NCI-H1105 treated with DMSO at 0.1 percent for 48 hours (cell line): ENCODE measurements around the gene HIVEP3.

Source experiments
- DNase-seq: peaks from one replicate; lab custom pipeline; 2025; lab: John Stamatoyannopoulos, UW

Gene HIVEP3

DNA sequence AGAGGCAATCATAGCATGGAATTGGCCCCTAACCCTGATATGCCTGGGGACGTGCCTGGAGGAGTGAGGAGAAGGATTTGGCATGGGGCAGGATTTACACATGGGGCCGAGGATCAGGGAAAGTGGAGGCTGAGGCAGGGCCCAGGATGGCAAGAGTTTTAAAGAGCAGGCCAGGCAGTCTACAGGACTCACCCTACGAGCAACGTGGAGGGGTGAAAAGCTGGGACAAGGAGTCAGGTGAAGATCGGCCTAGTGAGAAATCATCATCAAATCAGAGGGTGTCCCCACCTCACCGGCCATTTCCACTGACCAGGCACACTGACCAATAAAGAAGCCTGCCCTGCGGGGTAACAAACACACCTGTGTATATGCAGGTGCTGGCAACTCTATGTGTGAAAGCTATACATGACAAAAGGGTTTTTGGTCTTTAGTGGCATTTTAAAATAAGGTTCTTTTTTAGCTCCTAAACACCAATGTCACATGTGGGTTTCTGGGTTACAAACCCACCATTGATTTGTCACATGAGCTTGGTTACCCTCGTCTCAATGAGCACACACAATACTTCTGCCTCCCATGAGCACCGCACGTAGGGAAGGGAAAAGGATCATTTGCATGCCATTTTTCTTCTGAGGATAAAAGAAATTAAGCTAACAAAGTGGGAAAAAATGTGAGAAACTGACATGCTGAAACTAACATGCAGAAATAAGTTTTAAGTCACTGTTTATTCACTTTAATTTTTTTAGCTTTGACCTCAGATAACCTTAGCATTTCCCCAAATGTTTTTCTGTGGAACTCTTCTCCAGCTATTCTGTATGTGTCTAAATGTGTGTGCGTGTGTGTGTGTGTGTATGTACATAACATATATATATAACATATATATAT is 266.1 kb downstream of the HIVEP3 start:
- no peak for DNase-seq

DNA sequence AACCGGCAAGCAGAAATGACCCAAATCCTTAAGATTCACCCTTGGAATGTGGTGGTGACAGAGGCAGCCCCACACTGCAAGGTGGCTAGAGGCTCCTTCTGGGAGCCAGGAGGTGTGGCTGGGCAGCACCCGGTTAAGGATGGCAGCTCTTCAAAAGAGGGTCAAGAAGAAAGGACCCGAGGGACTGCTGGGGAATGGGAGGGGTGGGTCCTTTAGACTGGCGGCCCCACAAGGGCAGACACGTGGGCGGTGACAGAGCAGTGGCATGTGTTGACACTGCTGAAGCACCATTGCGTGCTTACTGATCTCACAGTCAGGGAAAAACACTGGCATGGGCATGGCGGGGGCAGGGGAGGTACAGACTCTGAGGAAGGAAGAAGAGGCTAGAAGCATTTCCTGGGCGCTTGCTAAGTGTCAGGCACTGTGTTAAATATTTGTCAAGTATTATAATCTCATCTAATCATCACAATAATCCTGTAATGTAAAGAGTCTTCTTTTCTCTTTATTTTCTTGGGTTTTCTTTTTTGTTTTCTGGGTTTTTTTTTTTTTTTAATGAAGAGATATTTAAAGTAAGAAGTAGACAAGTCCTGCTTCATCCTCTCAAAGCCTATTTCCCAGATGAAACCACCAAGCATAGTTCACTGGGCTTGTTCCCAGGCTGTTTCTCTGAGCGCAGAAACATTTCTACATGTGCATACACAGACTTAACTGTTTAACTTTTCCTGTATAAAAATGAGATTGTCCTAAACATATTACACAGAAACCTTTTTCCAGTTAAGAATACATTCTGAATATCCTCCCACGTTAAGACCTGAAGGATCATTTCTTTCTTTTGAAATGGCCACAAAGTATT is 268.5 kb downstream of the HIVEP3 start:
- DNase-seq, result no peak

DNA sequence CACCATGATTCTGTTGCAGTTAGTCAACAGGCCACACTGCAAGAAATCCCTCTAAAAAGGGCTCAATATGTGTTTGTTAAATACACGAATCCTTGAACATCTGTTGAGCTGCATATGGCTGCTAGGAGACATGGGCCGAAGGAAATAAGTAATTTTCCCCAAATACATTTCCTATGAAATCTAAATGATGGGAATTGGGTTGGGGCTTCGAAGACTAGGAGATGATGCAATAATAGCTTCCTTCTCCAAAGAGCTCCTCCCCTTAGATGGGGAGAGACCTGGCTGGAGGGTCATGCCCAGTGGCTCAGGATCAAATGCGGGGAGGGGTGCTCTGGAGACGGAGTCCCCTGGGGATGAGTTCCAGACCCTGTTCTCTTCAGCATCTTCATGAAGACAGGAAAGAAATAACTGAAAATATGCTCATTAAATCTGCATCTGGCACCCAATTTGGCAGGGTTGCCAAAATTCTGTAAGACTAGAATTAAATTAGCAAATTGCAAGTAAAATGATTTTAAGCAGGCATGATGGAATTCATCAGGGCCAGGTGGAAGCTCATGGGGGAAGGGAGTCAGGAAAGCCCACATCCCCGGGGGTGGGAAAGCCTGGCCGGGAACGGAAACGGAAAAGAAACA is 269.2 kb downstream of the HIVEP3 start:
- no peak for DNase-seq

DNA sequence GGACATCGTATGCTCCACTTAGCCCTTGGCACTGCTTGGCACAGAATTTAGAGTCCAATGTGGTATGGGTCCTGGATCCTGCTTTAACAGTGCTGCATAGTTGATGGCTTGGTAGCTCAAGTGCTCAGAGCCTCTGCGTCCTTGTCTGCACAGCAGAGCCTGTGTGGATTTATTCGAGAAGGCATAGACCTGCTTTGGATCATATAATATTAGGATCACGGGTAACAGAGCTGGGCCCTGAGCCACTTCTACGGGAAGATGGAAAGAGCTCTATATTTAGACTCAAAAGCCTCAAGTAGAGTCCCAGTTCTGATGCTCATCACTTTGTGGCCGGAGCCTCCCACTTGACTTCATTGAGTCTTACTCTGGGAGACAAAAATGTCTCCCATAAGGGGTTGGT is 269.9 kb downstream of the HIVEP3 start:
- DNase-seq, result no peak

DNA sequence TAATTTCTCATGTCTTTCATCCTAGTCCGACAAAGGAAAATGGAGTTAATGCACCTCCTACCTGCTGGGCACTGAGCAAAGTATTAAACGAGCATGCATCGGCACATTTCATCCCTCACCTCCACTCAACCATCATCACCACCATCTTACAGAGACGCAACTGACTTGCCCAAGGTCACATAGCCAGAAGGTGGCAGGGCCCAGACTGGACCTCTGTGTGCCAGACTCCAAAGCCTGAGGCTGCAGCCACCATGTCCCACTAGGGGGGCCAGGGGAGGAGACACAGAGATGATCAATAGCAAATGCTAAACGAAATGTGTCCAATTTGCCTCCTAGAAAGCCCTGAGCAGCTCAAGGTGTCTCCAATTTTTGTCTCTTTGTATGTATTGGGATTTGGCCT is 270.5 kb downstream of the HIVEP3 start:
- DNase-seq, result no peak

DNA sequence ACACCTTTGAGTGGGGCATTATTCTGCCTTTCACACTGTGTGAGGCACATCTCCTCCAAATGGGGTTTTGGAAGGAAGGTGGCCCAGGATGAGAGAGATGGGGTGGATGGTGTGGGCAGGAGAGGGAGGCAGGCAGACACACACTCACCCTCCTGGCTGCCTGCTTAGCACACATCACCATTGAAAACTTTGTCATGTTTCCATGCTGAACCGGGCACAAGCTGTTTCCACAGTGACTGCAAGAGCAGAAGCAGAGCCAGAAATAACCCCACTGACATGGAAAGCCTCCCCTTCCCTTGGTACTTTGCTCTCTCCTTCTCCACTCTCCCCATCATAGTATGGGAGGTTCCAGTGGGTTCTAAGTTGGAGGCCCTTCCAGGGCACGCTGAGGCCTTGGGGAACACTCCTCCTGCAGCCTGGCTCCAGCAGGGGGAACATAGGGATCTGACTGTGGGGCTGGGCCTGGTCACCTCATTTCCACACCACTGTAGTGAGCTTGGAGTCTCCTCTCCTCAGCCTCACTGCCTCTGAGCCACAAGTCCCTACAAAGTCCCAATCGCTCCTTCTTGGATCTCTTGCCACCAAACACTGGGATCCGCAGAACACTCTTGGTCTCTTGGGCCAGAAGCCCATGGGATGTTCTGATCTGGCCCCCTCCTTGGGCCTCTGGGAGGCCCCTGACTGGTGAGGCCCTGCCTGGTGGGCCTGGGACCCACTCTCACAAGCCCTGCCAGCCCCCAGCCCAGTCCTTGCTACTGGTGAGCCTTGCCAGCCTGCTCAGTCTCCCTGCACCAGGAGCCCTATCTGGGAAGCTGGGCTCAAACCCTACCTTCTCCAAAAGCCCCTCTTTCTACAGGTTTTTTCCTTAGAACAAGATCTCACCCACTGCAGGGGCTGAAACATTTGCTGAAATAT is 271.2 kb downstream of the HIVEP3 start:
- DNase-seq, result no peak

DNA sequence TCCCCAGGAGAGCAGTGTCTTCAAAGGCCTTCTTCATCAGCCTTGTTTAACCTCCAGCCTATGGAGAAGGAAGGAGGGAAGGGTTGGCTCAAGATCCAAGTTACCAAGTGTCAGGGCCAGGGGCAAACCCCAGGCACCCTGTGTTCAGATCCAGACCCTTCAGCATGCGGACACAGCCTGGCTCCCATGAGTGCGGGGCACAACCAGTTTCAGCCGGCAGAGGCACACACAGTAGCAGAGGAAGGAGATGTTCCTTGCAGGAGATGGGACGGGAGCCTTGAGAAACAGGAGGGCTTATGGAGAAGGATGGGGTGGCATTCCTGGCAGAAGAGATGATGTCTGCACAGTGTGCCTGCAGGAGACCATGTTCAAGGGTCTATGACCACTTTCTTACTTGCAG is 272.5 kb downstream of the HIVEP3 start:
- DNase-seq, result no peak

DNA sequence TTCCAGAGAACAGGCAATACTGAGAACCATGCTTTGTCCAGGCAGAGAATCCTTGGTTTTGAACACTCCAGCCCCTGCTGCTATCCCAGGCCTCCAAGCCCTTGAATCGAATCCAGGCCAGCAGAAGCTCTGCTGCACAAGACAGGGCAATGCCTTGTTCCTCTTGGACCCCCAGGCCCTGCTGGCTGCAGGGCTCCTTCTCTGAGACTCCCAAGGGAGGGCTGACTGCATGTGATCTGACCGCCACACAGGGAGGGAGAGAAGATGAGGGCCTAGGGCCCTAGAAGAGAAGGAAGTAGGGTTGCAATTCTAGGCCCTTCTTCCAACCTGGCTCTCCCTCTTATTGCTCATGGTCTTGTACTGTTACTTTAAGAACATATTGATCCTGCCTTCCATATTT is 273.7 kb downstream of the HIVEP3 start:
- no peak for DNase-seq

DNA sequence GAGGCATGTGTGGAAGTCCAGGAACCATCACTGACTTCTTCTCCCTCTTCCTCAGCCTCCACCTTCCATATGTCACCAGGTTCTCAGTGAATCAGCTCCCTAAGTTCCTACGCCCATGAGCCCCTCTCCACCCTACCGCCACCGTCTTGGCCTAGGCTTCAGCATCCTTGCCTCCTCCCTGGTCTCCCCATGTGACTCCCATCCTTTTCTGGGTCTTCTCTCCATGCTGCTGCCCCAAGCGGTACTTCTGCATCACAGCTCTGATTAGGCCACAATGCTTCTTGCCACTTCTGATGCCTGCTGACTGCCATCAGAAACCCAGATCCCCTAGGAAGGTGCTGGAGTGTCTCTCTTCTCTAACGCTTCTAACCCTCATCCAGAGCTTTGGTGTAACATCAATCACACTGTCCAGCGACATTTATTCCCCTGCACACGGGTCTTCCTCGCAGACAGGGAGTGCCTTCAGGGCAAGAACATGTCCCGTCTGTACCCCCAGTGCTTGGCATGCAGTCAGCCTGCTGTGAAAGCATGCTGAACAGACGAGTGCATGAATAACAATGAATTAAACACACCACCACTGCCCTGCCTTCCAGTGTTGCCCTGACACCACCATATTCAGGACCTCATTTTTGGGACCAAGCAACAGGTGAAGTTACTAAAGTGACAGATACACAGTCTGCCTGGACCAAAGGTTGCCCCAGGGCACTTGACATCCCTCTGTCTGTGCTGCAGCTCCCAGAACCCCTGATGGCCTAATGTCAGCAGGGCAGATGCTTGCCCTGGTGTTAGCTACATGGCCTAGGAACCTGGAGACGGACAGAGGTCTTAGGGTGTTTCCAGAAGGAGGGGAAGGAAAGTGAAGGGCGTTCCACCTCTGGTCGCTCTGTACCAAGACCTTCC is 275.6 kb downstream of the HIVEP3 start:
- no peak for DNase-seq

DNA sequence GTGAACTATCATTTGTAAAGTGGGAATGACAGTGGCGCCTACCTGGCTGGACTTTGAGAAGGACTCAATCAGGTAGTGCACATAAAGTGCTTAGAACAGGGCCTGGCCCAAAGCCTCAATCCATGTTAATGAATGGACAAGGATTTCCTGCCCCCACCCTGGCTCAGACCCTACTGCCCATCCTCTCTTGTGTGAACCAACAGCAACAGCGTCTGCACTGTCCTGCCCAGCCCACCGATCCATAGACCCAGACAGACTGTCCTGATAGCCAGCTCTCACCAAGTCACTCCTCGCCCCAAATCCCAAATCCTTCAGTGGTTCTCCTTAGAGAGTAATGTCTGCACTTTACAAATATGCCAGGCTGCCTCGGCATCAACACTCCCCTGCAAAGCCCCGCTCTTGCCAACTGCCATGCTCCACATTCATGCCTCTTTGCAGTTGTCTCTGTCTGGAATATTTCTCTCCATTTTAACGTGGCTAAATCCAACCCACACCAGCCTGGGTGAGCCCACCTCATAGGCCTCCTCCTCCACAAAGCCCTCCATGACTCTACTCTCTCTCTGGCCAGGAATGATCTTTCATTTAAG is 276.7 kb downstream of the HIVEP3 start:
- DNase-seq, result no peak

DNA sequence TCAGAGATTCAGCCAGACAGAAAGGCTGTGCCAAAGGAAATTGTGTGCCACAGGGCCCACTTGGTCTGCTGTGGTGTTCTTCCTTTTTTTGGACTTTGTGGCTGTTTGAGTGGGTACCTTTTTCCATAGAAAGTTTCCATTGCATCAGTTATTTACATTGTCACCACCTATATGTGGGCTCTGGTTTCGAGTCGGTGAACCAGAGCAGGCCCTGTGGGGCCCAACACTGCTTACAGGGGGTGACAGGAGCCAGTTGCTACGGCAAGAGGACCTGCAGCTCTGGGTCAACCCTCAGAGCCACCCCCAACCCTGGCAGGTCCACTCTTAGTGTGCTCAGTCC is 277.3 kb downstream of the HIVEP3 start:
- no peak for DNase-seq

DNA sequence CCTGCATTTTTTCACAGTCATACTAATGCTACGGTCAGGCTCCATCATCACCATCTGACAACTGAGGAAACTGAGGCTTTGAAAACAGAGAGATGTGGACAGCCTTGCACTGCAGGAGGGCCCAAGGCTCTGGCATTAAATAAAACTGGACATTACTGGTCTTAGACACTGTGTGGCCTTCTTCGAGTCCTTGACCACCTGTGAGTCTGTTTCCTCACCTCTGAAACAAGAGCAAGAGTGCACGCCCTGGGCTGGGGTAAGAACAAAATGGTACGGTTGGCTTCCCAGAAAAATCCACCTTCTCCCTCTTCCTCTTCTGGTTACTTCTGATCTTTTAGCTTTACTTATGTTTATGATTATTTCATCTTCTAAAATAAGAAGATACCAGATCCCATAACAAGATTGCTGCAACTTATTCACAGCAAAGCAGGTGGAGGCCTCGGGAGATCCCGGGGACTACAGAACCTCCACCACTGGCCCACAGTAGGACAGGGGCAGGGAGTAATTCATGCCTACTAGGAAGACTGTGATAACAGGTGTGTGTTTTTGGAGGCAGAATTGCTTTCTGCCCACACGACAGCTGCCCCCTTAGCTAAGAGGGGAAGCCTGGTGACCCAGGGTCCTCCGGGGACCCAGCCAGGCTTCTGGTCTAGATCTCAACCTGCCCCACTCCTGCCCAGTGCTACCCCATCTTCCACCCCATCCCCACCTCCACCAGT is 277.8 kb downstream of the HIVEP3 start:
- DNase-seq, result no peak

DNA sequence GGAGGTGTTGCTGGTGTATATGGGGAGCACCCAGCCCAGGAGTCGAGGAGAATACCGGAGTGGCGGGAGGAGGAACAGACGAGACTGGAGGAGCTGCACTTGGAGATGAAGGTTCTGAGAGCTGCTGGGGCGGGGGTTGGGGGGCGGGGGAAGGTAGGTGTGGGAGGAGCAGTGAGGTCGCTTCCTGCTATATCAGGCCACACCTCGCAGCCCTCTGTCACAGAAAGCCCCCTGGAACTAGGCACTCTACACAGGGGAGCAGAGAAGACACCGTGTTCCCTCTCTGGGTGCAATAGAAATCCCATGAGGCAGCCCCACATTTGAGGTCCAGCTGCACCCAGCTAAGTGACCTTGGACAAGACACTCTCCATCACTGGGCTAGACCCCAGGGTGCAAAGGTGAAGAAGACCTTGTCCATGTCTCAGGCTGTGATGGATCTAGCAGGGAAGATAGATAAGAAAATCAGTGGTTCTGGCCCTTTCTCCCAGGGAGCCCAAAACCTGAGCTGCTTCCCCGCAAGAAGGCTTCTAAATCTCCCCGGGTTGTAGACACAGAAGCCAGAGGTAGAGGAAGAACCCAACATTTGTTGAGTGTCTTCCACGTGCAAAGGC is 278.5 kb downstream of the HIVEP3 start:
- DNase-seq, result no peak

DNA sequence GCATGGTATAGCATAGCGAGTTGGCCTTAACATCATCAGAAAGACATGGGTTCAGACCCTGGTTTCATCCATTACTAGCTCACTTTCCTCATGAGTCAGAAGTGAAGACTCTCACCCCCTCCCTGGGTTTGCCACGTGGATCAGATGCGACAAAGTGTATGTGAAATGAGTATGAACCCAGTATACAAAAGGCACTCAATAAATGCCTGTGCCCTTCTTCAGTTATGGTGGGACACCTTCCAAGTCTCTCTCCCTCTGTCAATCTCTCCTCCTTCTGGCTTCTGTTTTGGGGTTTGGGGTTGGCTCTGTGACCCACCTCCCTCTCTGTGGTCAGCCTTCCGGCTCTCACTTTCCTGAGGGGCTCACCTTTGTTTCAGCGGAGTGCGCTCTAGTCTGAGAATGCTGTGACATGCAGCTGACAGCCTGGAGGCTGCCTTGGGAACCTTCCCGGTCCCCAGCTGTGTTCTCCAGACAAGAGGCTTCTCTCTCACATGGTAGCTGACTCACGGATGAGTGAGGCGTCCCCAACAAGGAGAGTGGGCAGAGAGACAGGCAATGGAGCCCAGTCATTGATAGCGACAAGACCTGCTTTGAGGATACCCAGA is 279.3 kb downstream of the HIVEP3 start:
- DNase-seq, result no peak

DNA sequence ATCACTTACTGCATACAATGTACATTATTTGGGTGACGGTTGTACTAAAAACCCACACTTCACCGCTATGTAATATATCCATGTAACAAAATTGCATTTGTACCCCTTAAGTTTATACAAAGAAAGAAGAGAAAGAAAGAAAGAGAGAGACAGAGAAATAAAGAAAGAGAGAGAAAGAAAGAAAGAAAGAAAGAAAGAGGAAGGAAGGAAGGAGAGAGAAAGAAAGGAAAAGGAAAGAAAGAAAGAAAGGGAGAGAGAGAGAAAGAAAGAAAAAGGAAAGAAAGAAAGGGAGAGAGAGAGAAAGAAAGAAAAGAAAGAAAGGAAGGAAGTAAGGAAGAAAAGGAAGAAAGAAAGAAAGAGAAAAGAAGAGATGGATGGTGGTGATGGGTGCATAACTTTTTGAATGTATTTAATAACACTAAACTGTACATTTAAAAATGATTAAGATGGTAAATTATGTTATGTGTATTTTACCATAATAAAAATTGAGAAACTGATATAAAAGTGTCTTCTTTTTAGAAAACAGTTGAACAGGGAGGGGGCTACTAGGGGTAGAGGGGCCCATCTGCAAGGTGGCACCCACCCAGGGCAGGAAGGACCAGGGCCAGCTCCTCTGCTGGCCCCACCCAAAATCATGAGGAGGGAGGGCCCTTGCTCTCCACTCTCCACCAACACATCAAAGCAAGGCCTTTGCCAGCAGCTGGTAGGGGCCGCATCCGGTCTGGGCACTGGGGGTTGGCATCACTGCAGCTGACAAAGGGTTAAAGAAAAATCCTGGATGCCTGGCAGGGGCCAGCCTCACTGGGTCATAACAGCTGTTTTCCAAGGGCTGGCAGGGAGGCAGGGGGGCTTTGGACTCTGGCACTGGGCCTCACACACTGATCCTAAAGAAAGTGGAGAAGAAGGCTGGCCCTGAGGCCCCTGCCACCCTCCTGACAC is 280.4 kb downstream of the HIVEP3 start:
- no peak for DNase-seq

DNA sequence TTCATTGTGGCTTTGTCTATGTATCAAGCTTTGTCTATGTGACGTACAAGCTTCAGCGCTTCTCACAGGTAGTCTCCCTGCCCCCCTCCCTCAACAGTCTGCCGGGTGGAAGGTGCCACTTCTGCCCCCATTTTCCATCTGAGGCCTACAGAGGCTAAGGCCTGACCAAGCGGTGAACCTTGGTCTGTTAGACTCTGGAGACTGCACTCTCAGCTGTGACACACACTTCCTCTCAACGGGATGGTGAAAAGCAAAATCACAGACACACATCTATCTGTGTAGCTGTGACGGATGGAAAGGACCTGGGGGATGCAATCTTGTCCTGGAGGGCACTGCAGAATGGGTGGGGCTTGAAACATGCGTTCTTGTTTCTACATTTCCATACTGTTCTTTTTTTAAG is 281.4 kb downstream of the HIVEP3 start:
- no peak for DNase-seq

DNA sequence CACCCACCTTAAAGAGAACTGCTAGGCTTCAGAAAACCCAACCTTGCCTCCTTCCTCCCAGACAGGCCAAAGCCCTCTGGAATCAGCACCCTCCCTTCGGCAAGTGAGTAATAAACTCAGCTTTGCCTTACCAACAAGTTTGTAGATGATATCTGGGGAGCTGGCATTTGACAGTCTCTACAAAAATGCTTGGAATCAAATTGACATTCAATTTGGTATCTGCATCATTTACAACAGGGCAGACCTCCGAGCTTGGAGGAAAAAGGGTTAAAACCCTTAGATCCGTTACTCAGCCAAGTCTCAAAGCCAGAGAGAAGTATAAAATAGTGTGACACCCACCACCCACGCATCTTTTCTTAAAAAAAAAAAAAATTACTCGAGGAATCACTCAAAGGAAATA is 285.0 kb downstream of the HIVEP3 start:
- DNase-seq, result no peak
